Adipocyte (in vitro differentiated cells): ENCODE data around the gene CLEC16A.

Experiments
- DNase-seq: peaks from one replicate; pipeline ENCODE4 v3.0.0-alpha.2; 2015; ENCODE audit warnings: low read depth
- H3K27me3 ChIP-seq: replicated peaks from 2 replicates; pipeline ENCODE4 v1.7.0; 2013; ENCODE audit warnings: mild to moderate bottlenecking, low read length, moderate library complexity; ENCODE audit not compliant: control insufficient read depth, insufficient read depth
- H3K36me3 ChIP-seq: 2 replicates; pipeline ENCODE4 v1.7.0; 2013; ENCODE audit warnings: low read length, mild to moderate bottlenecking, moderate library complexity; ENCODE audit not compliant: control insufficient read depth, insufficient read depth, severe bottlenecking
- H3K4me1 ChIP-seq: 2 replicates; pipeline ENCODE4 v1.7.0; 2013; ENCODE audit warnings: mild to moderate bottlenecking, low read length, moderate library complexity; ENCODE audit not compliant: control insufficient read depth, insufficient read depth
- H3K4me3 ChIP-seq: 2 replicates; pipeline ENCODE4 v1.7.0; 2013; ENCODE audit warnings: mild to moderate bottlenecking, low read length, moderate library complexity
- H3K9ac ChIP-seq: 2 replicates; pipeline ENCODE4 v1.7.0; 2013; ENCODE audit warnings: mild to moderate bottlenecking, low read length, moderate library complexity
- H3K9me3 ChIP-seq: 2 replicates; pipeline ENCODE4 v1.7.0; 2013; ENCODE audit warnings: mild to moderate bottlenecking, low read length, moderate library complexity; ENCODE audit not compliant: control insufficient read depth

CLEC16A gene

GRCh38 chr16:11177578-11178160 is 233.3 kb downstream of the CLEC16A start:
- no peak overlapping the region for H3K9ac ChIP-seq
- no peak for DNase-seq
- no peaks in the 10 kb centered on the region for H3K9me3 ChIP-seq
- H3K4me3 ChIP-seq, result no peak overlapping the region
- peaks cover 11% of the 10 kb centered on the region for H3K36me3 ChIP-seq
- H3K27me3 ChIP-seq, result no peaks in the 10 kb centered on the region
- H3K4me1 ChIP-seq, result no peaks in the 10 kb centered on the region

- DNase-seq, result no peak
Observed at GRCh38 chr16:11178424-11178823, 234.1 kb downstream of the CLEC16A start.

GRCh38 chr16:11179574-11179973 is 235.2 kb downstream of the CLEC16A start:
- Histone ChIP-seq H3K27me3 (no peaks in the 10 kb centered on the region), H3K4me3 (no peak overlapping the region), H3K9ac (no peak overlapping the region), H3K9me3 (no peaks in the 10 kb centered on the region), H3K36me3 (peaks cover 7% of the 10 kb centered on the region), H3K4me1 (no peaks in the 10 kb centered on the region)
- DNase-seq, result no peak

More at GRCh38 chr16:11178424-11178823, 234.1 kb downstream of the CLEC16A start:
- H3K4me3 ChIP-seq, result no peak overlapping the region
- peaks cover 11% of the 10 kb centered on the region for H3K36me3 ChIP-seq
- no peaks in the 10 kb centered on the region for H3K4me1 ChIP-seq
- H3K27me3 ChIP-seq, result no peaks in the 10 kb centered on the region
- no peaks in the 10 kb centered on the region for H3K9me3 ChIP-seq
- no peak overlapping the region for H3K9ac ChIP-seq

GRCh38 chr16:11180489-11180888 is 236.1 kb downstream of the CLEC16A start:
- no peak for DNase-seq
- no peaks in the 10 kb centered on the region for H3K4me1 ChIP-seq
- no peak overlapping the region for H3K9ac ChIP-seq
- no peaks in the 10 kb centered on the region for H3K27me3 ChIP-seq
- no peaks in the 10 kb centered on the region for H3K9me3 ChIP-seq
- H3K4me3 ChIP-seq, result no peak overlapping the region
- peaks cover 7% of the 10 kb centered on the region for H3K36me3 ChIP-seq

GRCh38 chr16:11181242-11181898 is 237.0 kb downstream of the CLEC16A start:
- H3K9me3 ChIP-seq, result no peaks in the 10 kb centered on the region
- H3K4me1 ChIP-seq, result no peaks in the 10 kb centered on the region
- H3K36me3 ChIP-seq, result peaks cover 7% of the 10 kb centered on the region
- no peak for DNase-seq
- no peak overlapping the region for H3K4me3 ChIP-seq
- H3K27me3 ChIP-seq, result no peaks in the 10 kb centered on the region
- no peak overlapping the region for H3K9ac ChIP-seq

GRCh38 chr16:11181899-11182279 is 237.5 kb downstream of the CLEC16A start:
- H3K4me3 ChIP-seq, result no peak overlapping the region
- H3K9me3 ChIP-seq, result no peaks in the 10 kb centered on the region
- no peaks in the 10 kb centered on the region for H3K27me3 ChIP-seq
- no peak for DNase-seq
- peaks cover 7% of the 10 kb centered on the region for H3K36me3 ChIP-seq
- H3K4me1 ChIP-seq, result no peaks in the 10 kb centered on the region
- no peak overlapping the region for H3K9ac ChIP-seq

- Histone ChIP-seq H3K4me1 (no peaks in the 10 kb centered on the region), H3K9ac (no peak overlapping the region), H3K9me3 (no peaks in the 10 kb centered on the region), H3K36me3 (peaks cover 7% of the 10 kb centered on the region), H3K27me3 (no peaks in the 10 kb centered on the region), H3K4me3 (no peak overlapping the region)
- DNase-seq, result no peak
Observed at GRCh38 chr16:11182411-11182810, 238.0 kb downstream of the CLEC16A start.

GRCh38 chr16:11183035-11183812 is 238.9 kb downstream of the CLEC16A start:
- H3K27me3 ChIP-seq, result no peaks in the 10 kb centered on the region
- DNase-seq, result no peak
- no peaks in the 10 kb centered on the region for H3K4me1 ChIP-seq
- peaks cover 7% of the 10 kb centered on the region for H3K36me3 ChIP-seq
- no peaks in the 10 kb centered on the region for H3K9me3 ChIP-seq
- H3K9ac ChIP-seq, result no peak overlapping the region
- H3K4me3 ChIP-seq, result no peak overlapping the region

GRCh38 chr16:11183951-11184350 is 239.6 kb downstream of the CLEC16A start:
- Histone ChIP-seq H3K9ac (no peak overlapping the region), H3K27me3 (no peaks in the 10 kb centered on the region), H3K9me3 (no peaks in the 10 kb centered on the region), H3K36me3 (peaks cover 7% of the 10 kb centered on the region), H3K4me1 (no peaks in the 10 kb centered on the region), H3K4me3 (no peak overlapping the region)
- no peak for DNase-seq

- Histone ChIP-seq H3K4me1 (no peaks in the 10 kb centered on the region), H3K4me3 (no peak overlapping the region), H3K9me3 (no peaks in the 10 kb centered on the region), H3K9ac (no peak overlapping the region), H3K27me3 (no peaks in the 10 kb centered on the region), H3K36me3 (no peaks in the 10 kb centered on the region)
- no peak for DNase-seq
Observed at GRCh38 chr16:11187522-11188023, 243.2 kb downstream of the CLEC16A start.
